HL-60/S4 (cell line): ENCODE measurements around the gene PTPRR.
"Not testable (repeated sequence)": the region's sequence is repeated elsewhere in the genome, so short reads cannot be mapped to it uniquely, and the experiment has no call there.

Experiments used
- in situ Hi-C: fragments of 300-500 bp; cut with MboI; formaldehyde crosslinking; loops from 2 replicates; pipeline ENCODE4 v1.14.3; 2022; ENCODE audit warnings: low sequenced_read_pairs

PTPRR gene

GRCh38 chr12:70842942-70843341 is 77.6 kb downstream of the PTPRR start:
- in situ Hi-C loops: no loop called here

GRCh38 chr12:70842136-70842535 is 78.4 kb downstream of the PTPRR start:
- in situ Hi-C loops: no loop called here

DNA sequence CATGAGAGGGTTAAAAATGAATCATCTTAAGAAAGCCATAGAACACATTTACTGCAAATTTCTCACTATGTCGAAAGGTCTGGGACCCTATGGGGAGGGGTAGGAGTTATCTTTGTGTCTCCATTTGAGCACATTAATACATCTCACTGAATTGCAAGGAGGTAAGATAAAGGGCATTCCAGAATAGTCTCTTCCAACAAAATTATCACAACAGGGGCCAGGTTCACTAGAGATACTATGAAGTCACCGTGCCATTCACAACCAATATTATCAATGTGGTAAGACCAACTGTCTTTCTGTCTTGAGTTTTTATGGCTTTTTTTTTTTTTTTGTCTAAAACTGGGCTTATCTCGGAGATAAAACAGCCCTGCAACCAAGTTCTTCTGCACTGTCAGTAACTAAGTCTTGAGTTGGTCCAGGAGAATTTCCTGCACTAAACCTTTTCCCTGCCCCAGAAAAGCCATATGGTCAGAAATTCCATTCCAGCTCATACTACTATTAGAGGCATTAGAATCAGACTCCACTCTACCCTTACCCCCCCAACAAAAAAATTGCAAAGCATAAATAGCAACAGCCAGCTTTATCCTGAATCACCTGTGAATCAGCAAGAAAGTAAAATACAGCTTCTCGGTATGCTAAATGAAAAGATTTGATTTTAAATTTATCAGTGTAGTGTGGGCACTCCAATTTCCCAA is 79.7 kb downstream of the PTPRR start:
- in situ Hi-C loops: no loop called here

DNA sequence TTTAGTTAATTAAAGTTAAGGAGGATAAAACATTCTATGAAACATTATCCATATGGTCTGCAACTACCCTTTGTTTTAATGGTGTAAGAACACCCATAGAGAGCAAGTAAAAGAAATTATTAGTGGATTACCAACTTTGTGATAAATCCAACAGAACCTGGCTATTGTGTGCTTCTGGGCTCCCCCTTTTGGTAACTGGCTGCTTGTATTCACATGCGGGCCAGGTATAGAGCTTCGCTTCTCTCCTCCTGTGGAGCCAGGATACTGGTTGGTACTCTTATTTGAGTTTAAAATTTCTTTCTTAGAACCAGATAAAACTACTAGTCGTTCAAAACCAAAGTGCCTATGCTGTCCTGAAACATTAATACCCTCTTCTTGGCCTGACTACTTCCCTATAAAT is 81.0 kb downstream of the PTPRR start:
- in situ Hi-C loops: no loop called here

DNA sequence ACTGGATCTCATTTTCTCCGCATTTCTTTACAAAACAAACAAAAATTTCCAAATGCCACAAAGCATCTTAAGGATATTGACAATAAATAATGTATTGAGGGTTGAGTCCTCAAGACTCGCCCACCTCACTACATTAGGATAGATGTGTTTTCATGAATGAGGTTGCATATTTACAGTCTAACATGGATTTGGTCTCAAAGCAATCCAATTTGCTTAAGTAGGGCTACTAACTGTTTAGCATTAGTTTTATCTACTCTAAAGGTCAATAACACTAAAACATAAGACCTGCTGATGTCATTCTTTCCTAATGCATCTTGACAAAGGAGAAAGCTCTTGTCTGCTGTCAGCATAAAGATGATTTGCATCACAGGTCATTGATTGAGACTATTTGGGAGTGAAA is 82.4 kb downstream of the PTPRR start:
- in situ Hi-C loops: no loop called here

DNA sequence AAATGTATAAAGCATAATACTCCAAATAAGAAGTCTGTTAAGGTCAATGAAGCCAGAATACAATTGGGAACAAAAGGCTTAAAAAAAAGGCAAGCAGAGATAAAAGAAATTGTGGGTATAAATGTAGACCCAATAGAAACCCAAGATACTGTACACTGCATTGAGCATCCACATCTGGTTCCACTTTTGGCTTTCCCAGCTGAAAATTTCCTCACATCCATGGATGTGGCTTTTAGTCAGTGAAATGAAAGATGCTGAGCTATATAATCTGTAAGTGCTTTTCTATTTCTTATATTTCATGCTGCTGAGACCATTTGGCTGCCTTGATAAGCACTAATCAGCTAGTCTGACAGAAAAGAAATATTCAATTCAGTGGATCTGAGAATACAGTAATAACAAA is 83.5 kb downstream of the PTPRR start:
- in situ Hi-C loops: no loop called here

DNA sequence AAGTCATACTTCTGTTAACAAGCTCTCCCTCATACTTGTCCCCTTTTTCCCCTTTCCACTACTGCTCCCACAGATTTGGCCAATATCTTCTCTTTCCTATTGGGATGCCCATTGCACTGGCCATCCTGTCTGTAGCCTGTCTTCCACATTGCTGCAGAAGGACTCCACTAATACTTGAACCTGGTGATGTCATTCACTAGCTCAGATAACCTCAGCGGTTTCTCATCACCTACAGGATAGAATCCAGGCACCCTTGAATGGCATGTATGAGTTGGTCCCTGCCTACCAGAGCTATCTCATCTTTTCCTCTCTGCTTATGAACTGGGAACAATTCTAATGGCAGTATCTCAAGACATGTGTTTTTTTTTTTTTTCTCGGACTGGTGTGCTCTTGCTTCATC is 84.6 kb downstream of the PTPRR start:
- in situ Hi-C loops: no loop called here

- in situ Hi-C loops: no loop called here
These were observed 89.0 kb downstream of the PTPRR start for GRCh38 chr12:70831543-70831942.

GRCh38 chr12:70830221-70831061 is 90.1 kb downstream of the PTPRR start:
- in situ Hi-C loops: no loop called here

- in situ Hi-C loops: no loop called here
These were observed 91.5 kb downstream of the PTPRR start for GRCh38 chr12:70829070-70829469.

- in situ Hi-C loops: no loop called here
These were observed 92.2 kb downstream of the PTPRR start for GRCh38 chr12:70828351-70828750.

- in situ Hi-C loops: no loop called here
These were observed 94.4 kb downstream of the PTPRR start for GRCh38 chr12:70826156-70826555.

GRCh38 chr12:70824511-70824910 is 96.0 kb downstream of the PTPRR start:
- in situ Hi-C loops: no loop called here

- in situ Hi-C loops: no loop called here
These were observed 97.2 kb downstream of the PTPRR start for GRCh38 chr12:70823182-70823976.

DNA sequence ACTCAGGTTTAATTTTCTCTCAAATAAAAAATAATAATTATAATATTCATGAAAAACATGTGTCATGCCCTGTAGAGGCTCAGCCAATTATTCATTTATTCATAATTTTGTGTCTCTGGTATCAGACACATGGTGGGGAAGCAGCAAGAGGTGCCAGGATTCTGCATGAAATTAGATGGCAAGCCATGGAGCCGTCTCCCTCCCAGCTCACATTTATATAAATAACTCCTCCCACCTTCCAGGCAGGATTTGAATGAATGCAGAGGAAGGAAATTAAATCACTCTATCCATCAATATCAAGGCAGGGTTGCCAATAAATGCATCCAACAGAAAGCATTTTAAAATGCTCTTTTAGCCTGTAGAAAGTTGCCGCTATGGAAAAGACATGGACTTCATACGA is 98.1 kb downstream of the PTPRR start:
- in situ Hi-C loops: no loop called here

GRCh38 chr12:70815971-70816391 is 104.6 kb downstream of the PTPRR start:
- in situ Hi-C loops: no loop called here

GRCh38 chr12:70815056-70815455 is 105.5 kb downstream of the PTPRR start:
- in situ Hi-C loops: no loop called here

DNA sequence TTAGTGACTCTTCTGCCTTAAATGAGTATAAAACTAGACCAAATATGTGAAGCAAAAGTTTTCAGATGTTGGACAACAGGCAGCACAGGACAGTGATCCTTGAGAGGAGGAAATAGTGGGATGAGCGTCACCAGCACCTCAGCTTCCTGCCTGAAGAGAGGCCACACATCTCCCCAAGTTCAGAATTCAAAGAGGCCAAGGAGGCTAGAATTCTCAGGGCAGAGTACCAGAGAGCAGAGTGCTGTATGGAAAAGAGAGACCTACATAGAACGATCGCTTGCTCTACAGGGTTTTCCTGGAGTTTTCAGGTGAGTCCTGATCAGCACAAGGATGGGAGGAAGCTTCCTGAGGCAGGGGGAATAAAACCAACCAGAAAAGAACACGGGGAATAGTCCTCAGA is 107.0 kb downstream of the PTPRR start:
- in situ Hi-C loops: no loop called here

DNA sequence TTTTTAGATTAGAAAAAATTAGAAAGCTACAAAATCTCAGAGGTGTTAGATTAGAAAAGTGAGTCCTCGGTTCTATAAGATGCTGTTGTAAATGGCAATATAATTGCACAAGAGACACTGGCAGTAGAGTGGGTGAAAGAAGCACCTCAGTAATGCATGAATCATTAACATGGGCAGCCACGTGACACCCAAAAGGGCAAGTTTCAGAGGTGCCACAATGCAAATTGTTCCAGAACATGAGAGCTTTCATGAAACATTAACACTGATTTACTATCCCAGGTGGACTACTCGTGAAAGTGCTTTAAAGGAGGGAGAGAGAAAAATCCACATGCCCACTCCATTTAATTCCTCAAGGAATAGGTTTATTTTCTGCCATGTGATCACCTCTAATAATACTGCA is 108.4 kb downstream of the PTPRR start:
- in situ Hi-C loops: no loop called here

DNA sequence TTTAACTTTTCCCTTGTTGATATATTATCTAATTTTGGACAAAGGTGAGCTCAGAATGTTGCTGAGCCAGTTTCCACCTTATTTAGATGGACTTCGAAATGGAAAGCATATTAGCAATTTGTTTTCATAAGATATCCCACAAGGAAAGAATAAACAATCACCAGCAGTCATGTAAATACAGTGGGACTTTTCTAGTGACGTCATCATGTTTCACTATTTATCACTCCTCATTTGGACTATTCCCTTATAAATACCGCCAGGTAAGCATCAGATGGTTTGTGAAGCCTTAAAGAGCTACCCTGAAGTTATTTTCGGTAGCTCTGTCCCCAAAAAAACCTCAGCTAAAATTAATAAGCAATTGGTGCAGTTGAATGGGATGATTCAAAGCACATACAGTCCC is 110.7 kb downstream of the PTPRR start:
- in situ Hi-C loops: no loop called here

- in situ Hi-C loops: not testable (repeated sequence)
These were observed 112.5 kb downstream of the PTPRR start for GRCh38 chr12:70807993-70808392.

DNA sequence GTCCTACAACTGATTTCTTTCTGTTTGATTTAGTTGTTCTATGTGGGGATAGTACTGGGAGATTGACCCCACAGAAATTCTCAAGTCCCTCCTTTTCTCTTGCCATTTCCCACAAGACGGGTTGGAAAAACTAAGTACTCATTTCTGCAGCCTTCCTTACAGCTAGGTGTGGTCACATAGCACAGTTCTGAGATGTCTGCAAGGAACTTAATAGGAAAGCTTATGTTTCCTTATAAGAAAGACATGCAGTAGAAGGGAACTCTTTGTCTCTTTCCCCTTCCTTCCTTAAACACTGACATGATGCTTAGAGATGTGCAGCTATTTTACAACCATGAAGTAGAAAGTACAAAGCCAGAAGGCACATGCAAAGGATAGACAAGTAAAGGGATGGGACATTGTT is 113.7 kb downstream of the PTPRR start:
- in situ Hi-C loops: no loop called here
